ENCODE results near the gene UTRN.

GRCh38 chr6:144316862-144317195, 31.7 kb downstream of the UTRN start:
- TF ChIP-seq, protein P1, sequence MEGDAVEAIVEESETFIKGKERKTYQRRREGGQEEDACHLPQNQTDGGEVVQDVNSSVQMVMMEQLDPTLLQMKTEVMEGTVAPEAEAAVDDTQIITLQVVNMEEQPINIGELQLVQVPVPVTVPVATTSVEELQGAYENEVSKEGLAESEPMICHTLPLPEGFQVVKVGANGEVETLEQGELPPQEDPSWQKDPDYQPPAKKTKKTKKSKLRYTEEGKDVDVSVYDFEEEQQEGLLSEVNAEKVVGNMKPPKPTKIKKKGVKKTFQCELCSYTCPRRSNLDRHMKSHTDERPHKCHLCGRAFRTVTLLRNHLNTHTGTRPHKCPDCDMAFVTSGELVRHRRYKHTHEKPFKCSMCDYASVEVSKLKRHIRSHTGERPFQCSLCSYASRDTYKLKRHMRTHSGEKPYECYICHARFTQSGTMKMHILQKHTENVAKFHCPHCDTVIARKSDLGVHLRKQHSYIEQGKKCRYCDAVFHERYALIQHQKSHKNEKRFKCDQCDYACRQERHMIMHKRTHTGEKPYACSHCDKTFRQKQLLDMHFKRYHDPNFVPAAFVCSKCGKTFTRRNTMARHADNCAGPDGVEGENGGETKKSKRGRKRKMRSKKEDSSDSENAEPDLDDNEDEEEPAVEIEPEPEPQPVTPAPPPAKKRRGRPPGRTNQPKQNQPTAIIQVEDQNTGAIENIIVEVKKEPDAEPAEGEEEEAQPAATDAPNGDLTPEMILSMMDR (IDR thresholded peaks at IDR 0.05), result no peak
- TF ChIP-seq TEAD4 (CRISPR knock-in tag; IDR thresholded peaks at IDR 0.05), result no peak

Data from WTC11 (cell line).